DND-41 (cell line): Measurements from ENCODE around the gene CSAD.

Experiments
- ATAC-seq: fragments of 200-7000 bp; cut with Tn5 transposase; 3 replicates; pipeline ENCODE4 v1.9.1; 2021; ENCODE audit warnings: low read depth; ENCODE audit not compliant: insufficient read depth
- DNase-seq: peaks from one replicate; pipeline ENCODE4 v3.0.0-alpha.2; 2020
- H2AFZ ChIP-seq: 2 replicates; pipeline ENCODE4 v1.6.0; 2012; ENCODE audit warnings: low read depth, low read length
- H3K27ac ChIP-seq: 2 replicates; pipeline ENCODE4 v1.5.1; 2012; ENCODE audit warnings: low read length, inconsistent platforms
- H3K27me3 ChIP-seq: fragments of 200-600 bp; sonication (generic); 2 replicates; pipeline ENCODE4 v1.6.0; 2012; ENCODE audit warnings: low read length, mild to moderate bottlenecking, inconsistent platforms; ENCODE audit not compliant: insufficient read depth, poor library complexity
- H3K36me3 ChIP-seq: 2 replicates; pipeline ENCODE4 v1.5.1; 2012; ENCODE audit warnings: low read length, inconsistent platforms; ENCODE audit not compliant: insufficient read depth
- H3K4me1 ChIP-seq: 2 replicates; pipeline ENCODE4 v1.5.1; 2012; ENCODE audit warnings: mild to moderate bottlenecking, low read length; ENCODE audit not compliant: insufficient read depth
- H3K4me2 ChIP-seq: 2 replicates; pipeline ENCODE4 v1.6.0; 2012; ENCODE audit warnings: mild to moderate bottlenecking, moderate library complexity, low read length, inconsistent platforms; ENCODE audit not compliant: insufficient read depth
- H3K4me3 ChIP-seq, 2 experiments: fragments of 200-600 bp in 1 of 2; shearing (Covaris generic) in 1 of 2; 2 replicates each; pipeline ENCODE4 v1.5.1; 2012 to 2016; ENCODE audit warnings: inconsistent platforms in 2 of 2, low read length in 2 of 2, mild to moderate bottlenecking in 2 of 2, low read depth in 1 of 2, moderate library complexity in 1 of 2
- H3K79me2 ChIP-seq: 2 replicates; pipeline ENCODE4 v1.6.0; 2012; ENCODE audit warnings: low read length, inconsistent platforms; ENCODE audit not compliant: insufficient read depth
- H3K9ac ChIP-seq: 2 replicates; pipeline ENCODE4 v1.6.0; 2012; ENCODE audit warnings: low read depth, mild to moderate bottlenecking, inconsistent platforms, low read length, moderate library complexity
- H3K9me3 ChIP-seq: 2 replicates; pipeline ENCODE4 v1.5.1; 2012; ENCODE audit warnings: low read length, moderate library complexity, mild to moderate bottlenecking, inconsistent platforms; ENCODE audit not compliant: insufficient read depth, severe bottlenecking
- H4K20me1 ChIP-seq: 2 replicates; pipeline ENCODE4 v1.6.0; 2012; ENCODE audit warnings: low read length; ENCODE audit not compliant: insufficient read depth
- CTCF ChIP-seq: IDR thresholded peaks from 2 replicates; pipeline ENCODE4 v1.5.1; 2012; ENCODE audit warnings: borderline replicate concordance, low read length, moderate library complexity, mild to moderate bottlenecking; ENCODE audit not compliant: poor library complexity, severe bottlenecking; ENCODE audit errors: extremely low read depth
- EZH2 ChIP-seq: IDR thresholded peaks from 3 replicates; pipeline ENCODE4 v1.6.1; 2012; ENCODE audit warnings: borderline replicate concordance, low read depth, mild to moderate bottlenecking, moderate library complexity, low read length, inconsistent platforms; ENCODE audit not compliant: severe bottlenecking

The CSAD gene

DNA sequence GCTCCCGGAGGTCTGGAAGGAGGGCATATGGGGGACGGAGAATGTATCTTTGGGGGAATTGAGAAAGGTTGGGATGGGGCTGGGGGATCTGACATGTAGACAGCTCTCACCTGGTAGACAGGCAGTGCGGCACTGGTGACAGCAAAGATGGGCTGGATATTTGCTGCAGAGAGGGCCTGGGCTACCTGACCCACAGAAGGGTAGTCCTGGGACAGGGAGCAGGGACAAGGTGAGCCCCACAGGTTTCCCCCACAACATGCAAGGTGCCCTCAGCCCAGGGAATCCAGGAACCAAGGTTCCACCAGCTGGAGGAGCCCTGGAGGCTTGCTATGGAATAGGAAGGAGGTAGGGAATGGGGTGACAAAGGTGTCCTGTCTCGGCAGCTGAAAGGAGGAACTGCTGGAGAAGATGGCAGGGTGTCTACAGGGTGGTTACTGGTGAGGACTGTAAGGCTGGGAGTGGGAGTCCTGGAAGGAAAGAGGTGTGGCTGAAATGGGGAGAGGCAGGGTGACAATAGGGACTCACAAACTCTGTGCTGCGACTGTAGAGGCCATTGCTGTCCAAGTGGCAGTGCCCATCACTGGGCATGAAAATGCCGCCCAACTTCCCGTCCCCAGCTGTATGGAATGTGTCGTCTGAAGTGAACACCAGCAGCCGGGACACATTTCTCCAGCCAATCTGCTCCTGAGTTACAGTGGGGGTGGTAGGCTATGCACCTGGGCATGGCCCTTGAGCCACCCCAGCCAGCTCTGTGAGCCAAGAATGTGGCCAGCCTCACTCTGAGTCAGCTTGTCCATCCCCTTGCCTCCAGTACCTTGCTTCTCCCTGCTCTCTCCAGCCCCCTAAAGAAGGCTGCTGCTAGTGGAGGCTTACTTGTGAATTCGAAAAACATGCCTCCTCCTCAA is 15.0 kb upstream of the CSAD start:
- H3K36me3 ChIP-seq, result peaks cover 10% of the 10 kb centered on the region
- H3K27me3 ChIP-seq, result no peaks in the 10 kb centered on the region
- H4K20me1 ChIP-seq, result 0 out of 2 replicates have a peak, but pooled peaks cover 3% of the 10 kb centered on the region
- H3K9ac ChIP-seq, result no peak overlapping the region
- TF ChIP-seq CTCF (no peak), EZH2 (no peak)
- DNase-seq, result no peak
- no peaks in the 10 kb centered on the region for H3K79me2 ChIP-seq
- no peak overlapping the region for H3K4me3 ChIP-seq
- no peak overlapping the region for H3K4me2 ChIP-seq
- no peaks in the 10 kb centered on the region for H3K9me3 ChIP-seq
- H2AFZ ChIP-seq, result no peak overlapping the region
- no peak for ATAC-seq
- H3K27ac ChIP-seq, result no peak overlapping the region
- H3K4me1 ChIP-seq, result peaks cover 5% of the 10 kb centered on the region; the same call in 1 of the 2 replicates

DNA sequence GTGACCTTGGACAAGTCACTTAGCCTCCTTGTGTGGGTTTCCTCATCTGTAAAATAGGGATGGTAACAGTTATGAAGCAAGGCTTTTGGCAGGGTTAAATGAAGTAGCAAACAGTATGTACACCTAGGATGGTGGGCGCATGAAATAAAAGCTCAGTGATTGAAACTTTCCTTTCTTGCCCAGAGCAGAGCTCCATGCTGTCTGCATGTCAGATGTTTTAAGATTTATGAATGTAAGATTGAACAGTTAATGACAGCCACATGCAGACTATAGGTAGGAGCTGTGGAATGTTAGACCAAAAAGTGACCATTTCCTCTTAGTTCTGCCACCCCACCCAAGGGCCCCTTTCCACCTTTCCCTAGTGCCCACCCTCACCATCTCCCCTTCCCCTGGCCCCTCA is 14.2 kb upstream of the CSAD start:
- no peak overlapping the region for H3K4me3 ChIP-seq
- H3K9ac ChIP-seq, result no peak overlapping the region
- H3K9me3 ChIP-seq, result no peaks in the 10 kb centered on the region
- no peak overlapping the region for H3K4me2 ChIP-seq
- no peak overlapping the region for H2AFZ ChIP-seq
- peaks cover 5% of the 10 kb centered on the region; the same call in 1 of the 2 replicates for H3K4me1 ChIP-seq
- no peak for DNase-seq
- no peak for ATAC-seq
- TF ChIP-seq EZH2 (no peak), CTCF (no peak)
- no peaks in the 10 kb centered on the region for H3K79me2 ChIP-seq
- peaks cover 10% of the 10 kb centered on the region for H3K36me3 ChIP-seq
- 0 out of 2 replicates have a peak, but pooled peaks cover 3% of the 10 kb centered on the region for H4K20me1 ChIP-seq
- H3K27ac ChIP-seq, result no peak overlapping the region
- no peaks in the 10 kb centered on the region for H3K27me3 ChIP-seq

- Histone ChIP-seq H3K4me3 (no peak overlapping the region), H3K4me2 (no peak overlapping the region), H3K9ac (no peak overlapping the region), H3K9me3 (no peaks in the 10 kb centered on the region), H2AFZ (no peak overlapping the region), H3K79me2 (no peaks in the 10 kb centered on the region), H3K36me3 (peaks cover 13% of the 10 kb centered on the region), H4K20me1 (0 out of 2 replicates have a peak, but pooled peaks cover 3% of the 10 kb centered on the region), H3K27ac (no peak overlapping the region), H3K27me3 (no peaks in the 10 kb centered on the region), H3K4me1 (peaks cover 5% of the 10 kb centered on the region; the same call in 1 of the 2 replicates)
- ATAC-seq (no peak), DNase-seq (no peak)
- no peak for TF ChIP-seq CTCF
- no peak for TF ChIP-seq EZH2
These were observed 13.4 kb upstream of the CSAD start for GRCh38 chr12:53193985-53194716.
